DMS153 treated with DMSO at 0.1 percent for 48 hours (cell line): ENCODE data around the gene PRDM16.

Experiments
- DNase-seq: peaks from one replicate; lab custom pipeline; 2025; ENCODE audit not compliant: unreplicated experiment; lab: John Stamatoyannopoulos, UW

Gene PRDM16

GRCh38 chr1:3292868-3293562, 224.0 kb downstream of the PRDM16 start:
- DNase-seq, result no peak

DNA sequence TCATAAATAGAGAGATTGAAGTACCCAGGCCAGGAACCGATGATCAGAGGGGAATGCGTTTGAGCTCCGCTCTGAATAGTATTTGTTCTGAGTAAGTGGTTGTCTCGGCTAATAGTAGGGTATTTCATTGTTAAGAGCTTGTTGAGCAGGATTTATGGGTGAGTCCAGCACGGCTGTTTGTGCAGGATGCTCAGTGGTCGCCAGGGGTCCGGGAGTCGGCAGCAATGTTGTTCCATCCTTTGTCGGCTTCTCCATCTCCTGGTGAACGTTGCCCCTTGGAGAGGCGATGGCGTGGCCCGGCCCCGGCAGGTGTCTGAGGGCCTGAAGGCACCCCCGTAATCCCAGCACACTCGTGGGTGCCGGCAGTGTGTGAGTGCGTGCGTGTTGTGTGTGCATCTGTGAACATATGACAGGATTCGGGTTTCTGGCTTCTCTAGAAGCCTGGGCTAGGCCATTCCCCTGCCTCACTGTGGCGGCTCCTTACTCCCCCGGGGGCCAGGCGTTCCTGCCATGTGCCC, 224.6 kb downstream of the PRDM16 start:
- no peak for DNase-seq

DNA sequence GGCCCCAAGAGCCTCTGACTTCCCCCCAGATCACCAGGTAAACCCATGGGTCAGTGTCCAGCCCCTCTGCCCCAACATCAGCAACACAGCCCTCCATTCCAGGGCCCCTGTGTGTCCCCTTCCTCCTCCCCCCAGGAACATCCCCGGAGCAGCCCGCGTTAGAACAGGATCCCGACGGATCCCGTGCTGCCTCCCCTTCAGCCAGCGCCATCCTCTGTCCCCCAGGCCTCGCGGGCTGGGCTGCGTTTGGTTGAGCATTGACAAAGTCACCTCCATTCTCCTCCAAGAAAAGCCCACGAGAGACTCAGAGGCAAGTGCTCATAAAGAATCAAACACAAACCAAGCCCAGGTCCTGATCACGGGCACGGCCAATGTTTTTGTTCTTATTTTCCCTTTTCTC, 225.4 kb downstream of the PRDM16 start:
- DNase-seq, result no peak

- no peak for DNase-seq
Measured at GRCh38 chr1:3295846-3296245, 226.8 kb downstream of the PRDM16 start.

DNA sequence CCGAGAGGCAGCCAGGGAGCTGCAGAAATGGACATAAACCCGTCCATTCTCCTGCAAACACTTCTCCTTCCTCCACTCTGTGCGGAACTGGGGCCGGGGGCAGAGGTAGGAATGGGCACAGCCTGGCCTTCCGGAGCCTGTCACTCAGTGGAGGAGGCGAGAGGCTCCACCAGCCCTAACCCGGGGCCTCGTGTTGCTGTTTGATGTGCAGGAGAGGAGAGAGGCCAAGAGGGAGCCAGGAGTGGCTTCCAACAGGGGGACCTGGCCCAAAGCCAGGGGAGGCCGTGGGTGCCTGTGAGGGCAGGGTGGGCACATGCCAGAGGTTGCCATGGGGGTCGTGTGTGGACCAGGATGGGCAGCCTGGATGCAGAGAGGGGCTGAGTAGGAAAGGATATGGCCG, 227.3 kb downstream of the PRDM16 start:
- no peak for DNase-seq

- no peak for DNase-seq
Measured at GRCh38 chr1:3296826-3297225, 227.8 kb downstream of the PRDM16 start.

- no peak for DNase-seq
Measured at GRCh38 chr1:3297756-3298155, 228.8 kb downstream of the PRDM16 start.

GRCh38 chr1:3298197-3298596, 229.2 kb downstream of the PRDM16 start:
- DNase-seq, result no peak

GRCh38 chr1:3304246-3304645, 235.2 kb downstream of the PRDM16 start:
- no peak for DNase-seq

- DNase-seq, result no peak
Measured at GRCh38 chr1:3304692-3305091, 235.7 kb downstream of the PRDM16 start.

DNA sequence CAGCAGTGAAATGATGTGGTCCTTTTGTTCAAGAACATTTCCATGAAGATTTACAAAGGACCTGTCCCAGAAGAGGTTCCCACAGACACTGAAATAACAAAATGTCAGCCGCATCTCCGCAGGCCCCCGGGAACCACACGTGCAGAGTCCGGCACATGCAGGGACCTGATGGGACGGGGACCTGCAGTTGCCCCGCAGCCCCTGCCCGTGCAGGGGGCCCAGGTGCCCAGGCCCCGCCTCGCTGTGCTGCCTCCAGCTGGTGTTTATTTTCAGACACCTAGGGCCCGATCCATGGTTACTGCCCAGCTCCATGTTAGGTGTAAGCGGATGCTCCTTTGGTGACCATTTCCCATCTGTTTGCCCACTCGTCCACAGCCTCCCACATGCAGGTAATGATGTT, 236.2 kb downstream of the PRDM16 start:
- no peak for DNase-seq

GRCh38 chr1:3306583-3307291, 237.7 kb downstream of the PRDM16 start:
- DNase-seq, result no peak

DNA sequence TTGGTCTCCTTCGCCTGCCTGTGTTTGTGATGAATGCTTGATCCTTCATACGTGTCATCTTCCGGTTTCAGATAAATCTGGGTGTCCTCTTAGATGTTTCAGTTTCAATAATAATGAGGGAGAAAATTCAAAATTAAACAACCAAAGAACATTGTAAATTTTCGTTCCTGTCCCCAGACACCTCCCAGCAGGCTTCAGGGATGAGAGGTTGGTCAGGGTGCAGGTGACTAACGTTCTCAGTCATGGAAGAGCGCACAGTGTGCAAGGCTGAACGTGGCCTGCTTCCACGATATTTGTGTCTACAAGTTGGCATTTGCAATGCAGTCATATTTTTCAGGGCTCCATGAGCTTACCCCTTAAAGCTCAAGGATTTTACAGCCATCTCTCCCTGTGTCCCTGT, 238.4 kb downstream of the PRDM16 start:
- no peak for DNase-seq

DNA sequence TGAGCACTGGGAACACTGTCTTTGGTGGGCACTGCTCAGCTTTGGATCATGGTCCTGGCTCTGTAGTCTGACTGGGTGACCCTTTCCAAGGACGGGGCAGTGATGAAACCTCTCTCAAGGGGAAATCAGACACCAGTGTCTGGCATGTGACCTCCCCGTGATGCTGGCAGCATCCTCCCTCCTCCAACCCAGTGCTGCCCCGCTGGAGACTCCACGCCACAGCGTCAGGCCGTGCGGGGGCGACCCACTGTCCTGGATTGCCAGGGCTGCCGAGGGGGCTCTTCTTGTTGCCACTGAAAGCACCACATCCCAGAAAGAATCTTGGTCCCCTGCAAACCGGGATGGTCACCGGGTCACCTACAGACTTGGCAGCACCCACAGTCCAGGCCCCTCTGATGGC, 239.1 kb downstream of the PRDM16 start:
- DNase-seq, result no peak

DNA sequence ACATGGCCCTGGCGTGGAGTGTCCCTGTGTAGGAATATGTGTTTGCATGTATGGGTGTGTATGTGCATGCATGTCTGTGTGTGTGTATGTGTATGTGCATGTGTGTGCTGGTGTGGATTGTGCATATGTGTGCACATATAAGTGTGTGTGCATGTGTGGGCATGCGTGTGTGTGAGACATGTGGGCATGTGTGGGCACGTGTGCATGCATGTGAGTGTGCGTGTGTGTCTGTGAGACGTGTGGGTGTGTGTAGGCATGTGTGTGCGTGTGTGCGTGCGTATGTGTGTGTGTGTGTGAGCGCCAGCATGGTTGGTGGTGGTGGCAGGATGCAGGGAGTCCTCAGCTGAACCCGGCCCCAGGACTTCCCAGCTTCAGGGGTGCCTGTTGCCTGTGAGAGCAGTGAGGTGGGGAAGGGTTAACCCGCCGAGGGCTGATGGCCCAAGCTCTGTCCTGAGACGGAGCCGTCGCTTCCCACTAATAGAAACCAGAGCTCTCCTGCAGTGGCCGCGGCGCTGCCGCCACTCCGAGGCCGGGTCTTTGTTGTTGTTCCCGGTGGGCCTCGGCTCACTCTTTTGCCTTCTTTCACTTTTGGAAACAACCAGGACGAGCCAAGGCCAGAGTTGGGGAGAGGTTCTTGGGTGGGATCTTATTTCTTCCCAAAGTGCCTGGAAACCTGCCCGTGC, 241.9 kb downstream of the PRDM16 start:
- DNase-seq, result no peak

DNA sequence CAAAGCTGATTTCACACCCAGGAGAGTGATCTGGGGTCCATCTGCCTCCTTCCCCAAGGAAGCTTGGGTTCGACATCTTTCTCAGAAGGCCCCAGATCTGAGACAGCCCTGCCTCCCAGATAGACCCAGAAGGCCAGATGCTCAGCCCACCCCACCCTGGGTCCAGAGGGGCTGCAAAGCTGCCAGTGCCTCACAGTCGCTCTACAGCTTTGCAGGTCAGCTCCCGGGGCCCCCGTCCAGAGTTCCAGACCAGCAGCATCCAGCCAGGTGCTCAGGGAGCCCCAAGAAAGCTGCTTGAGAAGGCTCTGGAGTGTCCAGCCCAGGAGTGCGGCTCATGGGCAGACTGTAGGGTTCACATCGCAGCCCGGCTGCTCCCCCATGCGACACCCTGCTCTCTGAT, 242.7 kb downstream of the PRDM16 start:
- no peak for DNase-seq

DNA sequence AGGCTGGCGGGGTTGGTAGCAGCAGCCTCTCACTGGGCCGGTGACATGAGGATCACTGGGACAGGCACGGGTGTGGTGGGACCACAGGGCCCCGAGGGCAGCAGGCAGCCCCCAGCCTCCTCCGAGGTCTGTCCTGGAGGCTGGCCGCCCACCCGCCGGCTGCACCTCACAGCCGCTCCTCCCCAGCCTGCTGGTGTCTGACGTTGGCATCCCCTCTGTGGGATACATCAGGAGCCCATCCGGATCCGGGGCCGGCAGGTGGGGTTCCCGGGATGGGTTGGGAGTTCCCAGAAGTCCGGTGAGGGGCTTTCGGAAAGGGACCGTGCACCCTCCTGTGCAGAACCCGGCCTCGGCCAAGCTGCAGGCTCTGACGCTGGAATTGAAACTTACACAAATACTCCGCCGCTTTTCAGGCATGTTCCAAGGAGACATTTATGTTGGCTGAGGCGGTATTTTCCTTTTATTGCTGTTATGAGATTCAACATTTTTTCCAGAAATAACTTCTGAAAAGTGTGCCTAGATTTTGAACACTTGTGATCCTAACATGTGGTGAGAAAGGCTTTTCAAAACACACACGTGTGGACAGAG, 243.4 kb downstream of the PRDM16 start:
- no peak for DNase-seq

GRCh38 chr1:3312898-3313575, 244.0 kb downstream of the PRDM16 start:
- DNase-seq, result no peak

DNA sequence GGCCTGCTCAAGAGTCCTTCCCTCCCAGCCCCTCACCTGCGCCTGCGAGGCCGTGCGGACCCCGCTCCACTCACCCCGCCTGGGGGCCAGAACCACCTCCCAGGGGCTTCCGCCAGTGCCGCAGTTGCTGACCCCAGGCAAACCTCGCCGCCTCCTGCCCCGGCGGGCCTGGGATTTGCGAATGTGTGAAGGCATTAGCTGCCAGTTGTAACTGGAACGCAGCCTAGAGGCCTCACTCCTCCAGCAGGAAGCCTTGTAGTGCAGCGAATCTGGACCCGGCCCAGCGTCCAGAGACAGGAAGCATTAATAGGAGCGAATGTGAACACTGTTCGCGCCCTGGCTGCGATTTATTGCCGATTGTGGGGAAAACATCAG, 244.6 kb downstream of the PRDM16 start:
- no peak for DNase-seq

DNA sequence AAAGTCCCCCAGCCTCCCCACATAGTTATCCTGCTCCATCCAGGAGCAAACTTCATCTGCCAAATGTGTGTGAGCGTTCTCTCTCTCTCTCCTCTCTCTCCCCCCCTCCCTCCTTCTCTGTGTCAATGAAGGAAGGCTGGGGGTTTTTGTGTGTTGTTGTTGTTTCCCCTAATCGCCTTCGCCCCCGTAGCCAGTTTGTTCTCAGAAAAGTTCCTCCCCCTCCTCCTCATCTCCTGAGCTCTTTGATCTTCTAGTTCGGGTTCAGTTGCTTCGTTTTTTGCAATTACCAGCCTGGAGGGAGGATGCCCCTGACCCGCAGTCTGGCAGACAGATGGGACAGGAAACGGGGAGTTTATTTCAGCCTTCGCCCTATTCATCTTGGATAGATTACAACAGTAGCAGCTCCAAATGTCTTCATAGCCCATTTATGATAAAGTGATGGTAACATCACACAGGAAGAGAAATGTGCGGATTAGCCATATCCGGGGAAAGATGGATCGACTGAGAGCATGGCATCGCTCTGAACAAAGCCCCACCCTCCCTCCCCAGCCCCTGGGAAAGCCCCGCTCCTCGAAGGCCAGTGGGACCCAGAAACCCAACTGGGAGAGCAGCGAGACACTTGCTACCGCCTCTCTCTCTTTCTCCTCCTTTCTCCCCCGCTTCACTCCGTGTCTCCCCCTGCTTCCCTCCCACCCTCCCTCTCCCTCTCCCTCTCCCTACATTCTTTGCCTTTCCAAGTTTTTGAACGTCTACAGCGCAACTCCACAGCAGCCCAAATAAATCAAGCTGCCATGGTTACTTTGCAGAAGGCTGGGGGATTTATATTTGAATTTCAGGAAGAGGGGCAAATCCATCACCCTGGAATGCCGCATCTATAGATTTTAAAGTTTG, 245.7 kb downstream of the PRDM16 start:
- no peak for DNase-seq
